Glutamatergic neuron (in vitro differentiated cells): ENCODE results near the gene PDLIM5. TPM values are rescaled to one million over a fixed set of nuclear protein-coding genes. Genes with fewer than 3 reads are reported as not detected.

Experiments
- DNase-seq: peaks from one replicate; pipeline ENCODE4 v3.0.0; 2022
- H3K27ac Mint-ChIP-seq: one replicate; pipeline ENCODE4 v1.8.0; 2020; ENCODE audit warnings: mild to moderate bottlenecking, mixed read lengths, inconsistent platforms; ENCODE audit not compliant: unreplicated experiment
- H3K27me3 Mint-ChIP-seq: one replicate; pipeline ENCODE4 v1.8.0; 2020; ENCODE audit warnings: mild to moderate bottlenecking, moderate library complexity, mixed read lengths, inconsistent platforms; ENCODE audit not compliant: unreplicated experiment
- H3K36me3 Mint-ChIP-seq: one replicate; pipeline ENCODE4 v1.8.0; 2020; ENCODE audit warnings: mild to moderate bottlenecking, mixed read lengths, inconsistent platforms; ENCODE audit not compliant: unreplicated experiment
- H3K4me1 Mint-ChIP-seq: one replicate; pipeline ENCODE4 v1.8.0; 2020; ENCODE audit warnings: mild to moderate bottlenecking, low read depth, mixed read lengths, inconsistent platforms; ENCODE audit not compliant: unreplicated experiment
- H3K4me3 Mint-ChIP-seq: one replicate; pipeline ENCODE4 v1.8.0; 2020; ENCODE audit warnings: mild to moderate bottlenecking, mixed read lengths, inconsistent platforms; ENCODE audit not compliant: unreplicated experiment
- H3K9me3 Mint-ChIP-seq: one replicate; pipeline ENCODE4 v1.8.0; 2020; ENCODE audit warnings: mild to moderate bottlenecking, moderate library complexity, mixed read lengths, inconsistent platforms; ENCODE audit not compliant: unreplicated experiment
- CTCF ChIP-seq: fragments of 200-600 bp; sonication (generic); IDR thresholded peaks from one replicate; pipeline ENCODE4 v1.5.0; 2021; ENCODE audit not compliant: partially characterized antibody, unreplicated experiment
- total RNA-seq: library from RNA; stranded (reverse); fragmentation: NEBNext Ultra II Directional; extraction: Animal tissue kit (Norgen Biotek cat#: 25700); gene quantifications from one replicate; pipeline ENCODE4 v1.2.1, GENCODE V29; 2021; ENCODE audit not compliant: unreplicated experiment

Gene PDLIM5
- total RNA-seq, 1 donor from 2014 or later = 32.7 TPM

GRCh38 chr4:94533405-94534223 lies 81.9 kb downstream of the PDLIM5 start:
- H3K4me1 Mint-ChIP-seq = peaks cover 2% of the 10 kb centered on the region

GRCh38 chr4:94534401-94535312 lies 82.9 kb downstream of the PDLIM5 start:
- H3K27ac Mint-ChIP-seq = peak overlapping the region; percentile 2
- no peak overlapping the region for H3K4me3 Mint-ChIP-seq
- H3K4me1 Mint-ChIP-seq = peaks cover 2% of the 10 kb centered on the region
- no peaks in the 10 kb centered on the region for H3K36me3 Mint-ChIP-seq
- H3K9me3 Mint-ChIP-seq = no peaks in the 10 kb centered on the region
- no peak for DNase-seq
- H3K27me3 Mint-ChIP-seq = no peaks in the 10 kb centered on the region
- TF ChIP-seq CTCF = no peak

More at GRCh38 chr4:94533405-94534223, 81.9 kb downstream of the PDLIM5 start:
- DNase-seq = no peak
- peak overlapping the region; percentile 24 for H3K27ac Mint-ChIP-seq
- no peaks in the 10 kb centered on the region for H3K27me3 Mint-ChIP-seq
- H3K9me3 Mint-ChIP-seq = no peaks in the 10 kb centered on the region
- H3K4me3 Mint-ChIP-seq = no peak overlapping the region
- no peak for TF ChIP-seq CTCF
- no peaks in the 10 kb centered on the region for H3K36me3 Mint-ChIP-seq

- no peak for DNase-seq
- TF ChIP-seq CTCF = no peak
- H3K27ac Mint-ChIP-seq = no peak overlapping the region
- no peaks in the 10 kb centered on the region for H3K9me3 Mint-ChIP-seq
- no peaks in the 10 kb centered on the region for H3K27me3 Mint-ChIP-seq
- peaks cover 2% of the 10 kb centered on the region for H3K4me1 Mint-ChIP-seq
- no peak overlapping the region for H3K4me3 Mint-ChIP-seq
- H3K36me3 Mint-ChIP-seq = no peaks in the 10 kb centered on the region
These were observed 84.3 kb downstream of the PDLIM5 start for GRCh38 chr4:94536049-94536448.

- Mint-ChIP-seq H3K36me3 (no peaks in the 10 kb centered on the region), H3K4me3 (no peak overlapping the region), H3K9me3 (no peaks in the 10 kb centered on the region), H3K27me3 (no peaks in the 10 kb centered on the region), H3K4me1 (peaks cover 7% of the 10 kb centered on the region), H3K27ac (no peak overlapping the region)
- no peak for TF ChIP-seq CTCF
- no peak for DNase-seq
These were observed 85.1 kb downstream of the PDLIM5 start for GRCh38 chr4:94536649-94537469.
